ENCODE measurements around the gene PROS1.

DNA sequence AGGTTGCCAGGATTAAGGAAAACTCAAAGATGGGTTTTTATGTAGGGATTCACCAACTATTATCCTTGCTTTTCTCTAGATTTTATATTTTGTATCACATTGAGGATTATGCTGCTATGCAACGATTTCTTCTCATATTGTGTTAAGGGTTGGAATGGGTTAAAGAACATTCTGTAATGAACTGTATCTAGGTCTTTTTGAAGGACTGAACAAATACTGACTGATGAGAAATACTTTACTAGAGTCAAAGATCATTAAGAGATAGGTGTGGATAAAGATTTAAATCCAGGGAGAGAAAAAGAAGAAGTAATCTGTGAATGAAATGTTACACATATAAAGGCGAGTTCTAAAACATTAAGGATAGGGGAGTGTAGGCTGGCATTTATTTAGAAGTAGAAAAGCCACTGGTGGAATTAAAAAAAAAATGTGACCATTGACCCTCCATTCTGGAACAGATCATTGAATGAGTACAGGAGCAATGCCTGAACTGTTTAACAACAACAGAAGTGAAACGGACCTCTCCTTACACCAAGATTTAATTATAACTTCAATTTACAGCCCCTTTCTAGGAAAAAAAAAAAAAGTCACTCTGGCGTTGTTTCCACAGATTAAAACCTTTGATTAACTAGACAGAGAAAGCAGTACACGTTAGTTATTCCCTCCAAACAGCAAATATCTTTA, 39.2 kb downstream of the PROS1 start:
- TF ChIP-seq, protein P1, sequence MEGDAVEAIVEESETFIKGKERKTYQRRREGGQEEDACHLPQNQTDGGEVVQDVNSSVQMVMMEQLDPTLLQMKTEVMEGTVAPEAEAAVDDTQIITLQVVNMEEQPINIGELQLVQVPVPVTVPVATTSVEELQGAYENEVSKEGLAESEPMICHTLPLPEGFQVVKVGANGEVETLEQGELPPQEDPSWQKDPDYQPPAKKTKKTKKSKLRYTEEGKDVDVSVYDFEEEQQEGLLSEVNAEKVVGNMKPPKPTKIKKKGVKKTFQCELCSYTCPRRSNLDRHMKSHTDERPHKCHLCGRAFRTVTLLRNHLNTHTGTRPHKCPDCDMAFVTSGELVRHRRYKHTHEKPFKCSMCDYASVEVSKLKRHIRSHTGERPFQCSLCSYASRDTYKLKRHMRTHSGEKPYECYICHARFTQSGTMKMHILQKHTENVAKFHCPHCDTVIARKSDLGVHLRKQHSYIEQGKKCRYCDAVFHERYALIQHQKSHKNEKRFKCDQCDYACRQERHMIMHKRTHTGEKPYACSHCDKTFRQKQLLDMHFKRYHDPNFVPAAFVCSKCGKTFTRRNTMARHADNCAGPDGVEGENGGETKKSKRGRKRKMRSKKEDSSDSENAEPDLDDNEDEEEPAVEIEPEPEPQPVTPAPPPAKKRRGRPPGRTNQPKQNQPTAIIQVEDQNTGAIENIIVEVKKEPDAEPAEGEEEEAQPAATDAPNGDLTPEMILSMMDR (IDR thresholded peaks at IDR 0.05), result no peak
- no peak for TF ChIP-seq POLR2A (IDR thresholded peaks at IDR 0.05)
